SU-DHL-6 (cell line): Measurements from ENCODE around the gene CD79A.

Source experiments
- CTCF ChIP-seq: fragments of 200-600 bp; sonication (generic); IDR thresholded peaks from one replicate; pipeline ENCODE4 v1.5.1; 2017; ENCODE audit warnings: antibody characterized with exemption, mild to moderate bottlenecking, low read length, moderate library complexity; ENCODE audit not compliant: insufficient read depth, poor library complexity, severe bottlenecking
- EZH2phosphoT487 ChIP-seq: fragments of 200-600 bp; sonication (generic), shearing (Covaris generic); conservative IDR thresholded peaks from 2 replicates; pipeline ENCODE4 v1.6.1; 2018; ENCODE audit warnings: mild to moderate bottlenecking, antibody characterized with exemption, low read length, moderate library complexity, mixed read lengths

- TF ChIP-seq CTCF (no peak), EZH2phosphoT487 (no peak)
These were observed 6.6 kb upstream of the CD79A start for GRCh38 chr19:41870401-41870873.
